Chondrocyte (in vitro differentiated cells): ENCODE measurements around the gene CHST11. TPM values are rescaled to one million over a fixed set of nuclear protein-coding genes. Genes with fewer than 3 reads are reported as not detected.

Source experiments
- DNase-seq: peaks from one replicate; pipeline ENCODE4 v3.0.0; 2021; ENCODE audit warnings: mixed read lengths, low spot score
- H3K27ac Mint-ChIP-seq: one replicate; pipeline ENCODE4 v1.8.0; 2021; ENCODE audit warnings: mild to moderate bottlenecking, moderate library complexity, mixed read lengths; ENCODE audit not compliant: unreplicated experiment
- H3K27me3 Mint-ChIP-seq: 2 replicates; pipeline ENCODE4 v1.8.0; 2021; ENCODE audit warnings: low read depth, mixed read lengths
- H3K36me3 Mint-ChIP-seq: 2 replicates; pipeline ENCODE4 v1.8.0; 2021; ENCODE audit warnings: low read depth, mixed read lengths
- H3K4me1 Mint-ChIP-seq: 2 replicates; pipeline ENCODE4 v1.8.0; 2021; ENCODE audit warnings: low read depth, mild to moderate bottlenecking, mixed read lengths
- H3K4me3 Mint-ChIP-seq: one replicate; pipeline ENCODE4 v1.8.0; 2021; ENCODE audit warnings: mild to moderate bottlenecking, moderate library complexity, mixed read lengths; ENCODE audit not compliant: unreplicated experiment
- H3K9me3 Mint-ChIP-seq: 2 replicates; pipeline ENCODE4 v1.8.0; 2021; ENCODE audit warnings: low read depth, mixed read lengths
- total RNA-seq: library from RNA; stranded (reverse); gene quantifications from 3 replicates; pipeline ENCODE4 v1.2.1, GENCODE V29; 2021
- TF ChIP-seq, protein P1 (sequence below): fragments of 200-600 bp; sonication (generic); IDR thresholded peaks from 2 replicates; pipeline ENCODE4 v1.5.0; 2021; ENCODE audit warnings: antibody characterized with exemption, mild to moderate bottlenecking, moderate library complexity

The CHST11 gene
- total RNA-seq, 1 donor from 2014 or later = 6.2 TPM

- Mint-ChIP-seq H3K27ac (no peak overlapping the region), H3K36me3 (no peaks in the 10 kb centered on the region), H3K27me3 (no peaks in the 10 kb centered on the region), H3K9me3 (no peaks in the 10 kb centered on the region), H3K4me1 (peaks cover 22% of the 10 kb centered on the region), H3K4me3 (no peak overlapping the region)
- TF ChIP-seq, protein P1, sequence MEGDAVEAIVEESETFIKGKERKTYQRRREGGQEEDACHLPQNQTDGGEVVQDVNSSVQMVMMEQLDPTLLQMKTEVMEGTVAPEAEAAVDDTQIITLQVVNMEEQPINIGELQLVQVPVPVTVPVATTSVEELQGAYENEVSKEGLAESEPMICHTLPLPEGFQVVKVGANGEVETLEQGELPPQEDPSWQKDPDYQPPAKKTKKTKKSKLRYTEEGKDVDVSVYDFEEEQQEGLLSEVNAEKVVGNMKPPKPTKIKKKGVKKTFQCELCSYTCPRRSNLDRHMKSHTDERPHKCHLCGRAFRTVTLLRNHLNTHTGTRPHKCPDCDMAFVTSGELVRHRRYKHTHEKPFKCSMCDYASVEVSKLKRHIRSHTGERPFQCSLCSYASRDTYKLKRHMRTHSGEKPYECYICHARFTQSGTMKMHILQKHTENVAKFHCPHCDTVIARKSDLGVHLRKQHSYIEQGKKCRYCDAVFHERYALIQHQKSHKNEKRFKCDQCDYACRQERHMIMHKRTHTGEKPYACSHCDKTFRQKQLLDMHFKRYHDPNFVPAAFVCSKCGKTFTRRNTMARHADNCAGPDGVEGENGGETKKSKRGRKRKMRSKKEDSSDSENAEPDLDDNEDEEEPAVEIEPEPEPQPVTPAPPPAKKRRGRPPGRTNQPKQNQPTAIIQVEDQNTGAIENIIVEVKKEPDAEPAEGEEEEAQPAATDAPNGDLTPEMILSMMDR = no peak
- no peak for DNase-seq
Observed at GRCh38 chr12:104499668-104500332, 43.1 kb downstream of the CHST11 start.

DNA sequence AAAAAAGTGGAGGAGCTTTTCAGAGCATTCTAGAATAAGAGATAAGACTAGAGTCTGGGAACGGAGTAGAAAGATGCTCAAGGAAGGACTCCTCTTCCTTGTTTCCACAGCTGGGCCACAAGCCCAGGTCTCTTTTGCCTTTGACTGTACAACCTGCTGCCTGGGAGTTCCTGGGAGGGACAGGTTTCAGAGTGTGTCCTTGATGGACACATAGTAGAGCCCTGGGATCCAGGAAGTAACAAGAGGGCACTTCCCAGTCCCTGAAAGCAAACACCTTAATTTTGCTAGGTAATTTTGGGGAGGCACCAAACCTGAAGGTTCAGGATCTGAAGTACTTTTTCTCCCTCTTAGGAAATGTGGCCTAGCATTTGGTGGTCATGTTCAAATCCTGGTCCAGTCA lies 44.4 kb downstream of the CHST11 start:
- DNase-seq = no peak
- Mint-ChIP-seq H3K27ac (no peak overlapping the region), H3K4me1 (peaks cover 14% of the 10 kb centered on the region), H3K27me3 (no peaks in the 10 kb centered on the region), H3K36me3 (no peaks in the 10 kb centered on the region), H3K9me3 (no peaks in the 10 kb centered on the region), H3K4me3 (no peak overlapping the region)
- TF ChIP-seq, protein P1 = no peak

DNA sequence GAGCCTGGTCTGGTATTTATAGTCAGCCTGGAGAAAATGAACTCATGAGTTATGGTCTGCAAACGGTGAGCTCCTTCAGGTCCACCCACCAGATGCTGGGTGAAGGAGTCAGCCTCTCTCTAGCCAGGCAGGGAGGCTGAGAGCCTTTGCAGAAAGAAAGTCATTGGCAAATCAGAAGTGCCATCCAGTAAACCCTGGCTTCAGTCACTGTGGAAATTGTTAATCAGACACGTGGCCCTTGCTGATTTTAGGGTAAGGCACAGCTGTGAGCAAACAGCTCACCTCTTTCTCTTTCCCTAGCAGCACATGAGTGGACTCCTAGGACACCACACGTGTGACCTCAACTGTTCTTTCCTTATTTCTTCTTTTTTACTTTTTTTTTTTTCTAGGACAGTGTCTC lies 44.9 kb downstream of the CHST11 start:
- TF ChIP-seq, protein P1 = no peak
- no peak for DNase-seq
- no peaks in the 10 kb centered on the region for H3K27me3 Mint-ChIP-seq
- no peak overlapping the region for H3K27ac Mint-ChIP-seq
- H3K4me1 Mint-ChIP-seq = peaks cover 8% of the 10 kb centered on the region
- H3K36me3 Mint-ChIP-seq = no peaks in the 10 kb centered on the region
- H3K4me3 Mint-ChIP-seq = no peak overlapping the region
- no peaks in the 10 kb centered on the region for H3K9me3 Mint-ChIP-seq

GRCh38 chr12:104502217-104502616 lies 45.5 kb downstream of the CHST11 start:
- no peak overlapping the region for H3K4me3 Mint-ChIP-seq
- peaks cover 6% of the 10 kb centered on the region for H3K4me1 Mint-ChIP-seq
- no peaks in the 10 kb centered on the region for H3K27me3 Mint-ChIP-seq
- TF ChIP-seq, protein P1 = no peak
- no peaks in the 10 kb centered on the region for H3K9me3 Mint-ChIP-seq
- H3K36me3 Mint-ChIP-seq = no peaks in the 10 kb centered on the region
- DNase-seq = no peak
- H3K27ac Mint-ChIP-seq = no peak overlapping the region

GRCh38 chr12:104502638-104503037 lies 45.9 kb downstream of the CHST11 start:
- no peak overlapping the region for H3K27ac Mint-ChIP-seq
- no peak for DNase-seq
- H3K4me1 Mint-ChIP-seq = peaks cover 6% of the 10 kb centered on the region
- H3K9me3 Mint-ChIP-seq = no peaks in the 10 kb centered on the region
- no peak overlapping the region for H3K4me3 Mint-ChIP-seq
- TF ChIP-seq, protein P1 = no peak
- no peaks in the 10 kb centered on the region for H3K36me3 Mint-ChIP-seq
- no peaks in the 10 kb centered on the region for H3K27me3 Mint-ChIP-seq
